IPS DF 4.7 (cell line): ENCODE results near the gene RFX8.
"Not testable (repeated sequence)": the region's sequence is repeated elsewhere in the genome, so short reads cannot be mapped to it uniquely, and the experiment has no call there.

ENCODE experiments used
- DNase-seq: peaks from one replicate; pipeline ENCODE4 v3.0.0-alpha.2; 2013; ENCODE audit warnings: low spot score; ENCODE audit errors: extremely low read depth

RFX8 gene

DNA sequence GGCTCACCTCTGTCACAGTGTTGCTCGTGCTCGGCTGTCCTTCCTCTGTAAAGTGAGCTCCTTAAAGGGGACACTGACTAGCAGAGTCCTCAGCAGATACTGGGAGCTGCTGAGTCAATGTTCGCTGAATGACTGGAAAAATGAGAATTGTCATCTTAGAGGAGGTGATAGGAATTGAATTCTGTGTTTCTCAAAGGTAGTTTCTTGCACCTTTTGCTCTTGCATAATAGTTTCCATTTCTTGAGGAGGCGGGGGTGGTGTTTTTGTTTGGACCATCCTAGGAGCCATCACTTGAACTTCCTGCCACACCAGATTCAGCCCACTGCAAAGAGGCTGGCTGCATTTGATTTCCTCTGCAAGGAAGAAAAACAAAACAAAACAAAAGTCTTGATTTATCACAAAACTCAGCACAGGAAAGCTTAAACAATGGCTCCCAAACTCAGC, 11.4 kb upstream of the RFX8 start:
- no peak for DNase-seq

DNA sequence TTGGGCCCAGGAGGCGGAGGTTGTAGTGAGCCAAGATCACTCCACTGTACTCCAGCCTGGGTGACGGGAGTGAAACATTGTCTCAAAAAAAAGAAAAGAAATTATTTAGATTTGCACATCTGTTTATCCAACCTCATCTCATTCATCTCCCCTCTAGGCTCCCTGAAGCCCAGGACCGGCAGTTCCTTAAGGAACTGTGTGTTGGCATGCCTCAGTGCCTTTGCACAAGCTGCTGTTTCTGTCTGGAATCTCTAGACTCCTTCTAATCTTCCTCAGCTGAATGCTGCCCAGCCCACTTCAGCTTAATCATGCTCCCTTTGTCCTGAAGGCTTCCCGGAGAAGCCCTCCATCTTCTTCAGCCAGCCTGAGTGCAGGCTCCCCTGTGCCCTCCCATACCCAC, 10.9 kb upstream of the RFX8 start:
- no peak for DNase-seq

GRCh38 chr2:101480764-101481163, 5.9 kb upstream of the RFX8 start:
- no peak for DNase-seq

DNA sequence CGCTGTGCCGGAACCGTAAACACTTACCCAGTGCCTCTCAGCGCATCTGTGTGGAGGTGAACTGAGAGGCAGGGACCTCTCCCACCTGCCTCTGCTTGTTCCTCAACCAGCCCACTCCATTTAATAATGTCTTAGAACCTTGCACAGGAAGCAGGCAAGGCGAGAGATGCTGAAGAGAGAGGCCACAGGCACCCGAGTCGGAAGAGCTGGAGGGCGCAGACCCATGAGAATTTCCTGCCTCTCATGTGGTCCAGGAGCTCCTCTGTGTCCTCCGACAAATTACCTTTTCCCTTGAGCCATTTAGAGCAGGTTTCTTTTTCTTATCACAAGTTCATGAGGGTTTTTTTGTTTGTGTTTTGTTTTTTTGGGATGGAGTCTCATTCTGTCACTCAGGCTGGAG, 4.9 kb upstream of the RFX8 start:
- DNase-seq = no peak

DNA sequence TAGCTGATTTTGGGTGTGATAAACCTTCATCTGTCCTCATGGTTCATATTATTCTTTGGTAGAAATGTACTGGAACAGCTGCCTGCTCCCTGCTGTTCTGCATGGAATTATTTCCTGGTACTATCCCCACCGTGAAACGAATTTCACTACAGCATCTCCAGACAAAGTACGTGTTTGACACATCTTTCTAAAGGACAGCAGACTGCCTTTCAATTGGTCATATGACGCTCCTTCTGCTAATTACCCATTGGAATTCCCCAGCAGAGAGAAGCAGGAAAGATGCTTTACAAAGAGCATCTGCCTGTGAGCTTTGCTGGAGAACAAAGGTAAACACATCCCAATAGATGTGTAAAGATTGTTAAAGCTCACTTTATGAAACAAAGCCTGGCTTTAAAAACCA, 4.4 kb upstream of the RFX8 start:
- no peak for DNase-seq

DNA sequence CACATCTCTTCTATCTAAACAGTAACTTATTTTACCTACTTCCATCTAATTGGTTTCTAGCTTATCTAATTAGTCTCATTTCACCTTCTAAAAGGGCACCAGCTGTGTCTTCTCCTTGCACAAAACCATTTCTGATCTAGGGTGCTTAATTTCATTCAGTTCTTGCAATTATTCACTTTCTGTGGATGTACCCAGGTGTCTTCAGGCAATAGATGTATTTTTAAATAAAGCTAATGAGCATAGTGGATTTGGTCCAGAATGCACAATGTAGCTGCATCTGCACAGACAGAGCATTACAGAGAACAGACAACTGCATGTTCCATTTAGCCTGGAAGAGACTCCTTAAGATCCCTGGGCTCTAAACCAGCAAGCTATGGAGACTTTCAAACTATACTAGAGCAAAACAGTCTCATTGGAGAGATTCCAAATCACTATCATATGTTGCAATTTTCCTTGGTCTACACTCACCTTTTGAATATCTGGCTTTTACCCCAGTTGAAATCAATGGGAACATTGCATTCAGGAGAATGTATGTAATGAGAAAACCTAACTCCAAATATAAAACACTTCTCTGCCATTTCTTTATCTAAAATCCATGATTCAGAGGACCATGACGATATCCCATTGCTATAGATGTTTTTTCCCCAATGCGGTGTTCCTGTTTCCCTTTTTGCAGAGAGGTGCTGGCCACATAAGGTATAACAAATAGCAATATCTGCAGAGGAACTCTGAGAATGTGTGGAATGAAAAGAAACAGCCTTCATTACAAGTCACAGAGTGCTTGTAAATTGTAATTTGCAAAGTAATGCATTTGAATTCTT, 3.5 kb upstream of the RFX8 start:
- DNase-seq = no peak

GRCh38 chr2:101477556-101477955, 2.6 kb upstream of the RFX8 start:
- DNase-seq = no peak

DNA sequence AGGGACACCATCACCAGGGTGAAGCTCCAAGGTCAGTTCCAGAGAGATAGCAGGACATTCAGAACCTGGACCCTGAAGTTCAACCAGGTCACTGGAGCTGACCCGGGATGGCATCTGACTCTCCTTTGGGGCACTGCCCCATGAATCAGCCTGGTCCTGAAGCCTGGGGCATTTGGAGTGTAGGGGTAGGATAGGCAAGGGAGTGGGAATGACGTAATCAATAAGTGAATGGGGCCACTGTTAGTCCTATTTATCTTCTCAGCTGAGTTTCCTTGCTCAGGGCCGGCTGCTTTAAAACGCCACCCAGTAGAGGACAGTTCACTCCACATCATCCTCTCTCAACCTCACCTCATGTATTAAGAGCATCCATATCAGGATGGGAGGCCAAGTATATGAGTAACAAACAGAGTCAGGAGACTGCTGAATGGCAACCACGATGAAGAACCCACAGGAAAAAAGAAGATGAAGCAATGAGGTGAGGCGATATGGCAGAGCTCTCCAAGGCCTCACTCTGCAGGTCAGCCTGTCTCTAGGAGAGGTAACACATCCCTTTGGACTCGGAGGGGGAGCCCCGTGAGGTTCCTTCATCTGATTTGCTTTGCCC, 1.8 kb upstream of the RFX8 start:
- DNase-seq = no peak

GRCh38 chr2:101473911-101474701, 806 bp downstream of the RFX8 start:
- DNase-seq = no peak

DNA sequence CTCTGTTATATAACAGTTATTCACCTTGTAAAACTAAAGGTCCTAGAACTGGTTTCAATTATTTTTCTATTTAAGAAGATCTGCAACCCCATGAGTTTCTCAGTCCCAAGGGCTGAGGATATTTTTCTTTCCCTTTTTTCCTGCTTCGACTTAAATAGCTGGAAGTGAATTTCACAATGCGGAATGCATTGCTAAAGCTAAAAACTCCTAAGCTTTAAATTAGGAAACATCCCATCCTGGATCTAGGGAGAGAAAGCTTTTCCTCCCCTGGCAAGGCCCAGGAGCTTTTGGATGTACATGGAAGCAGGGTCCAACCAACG, 1.4 kb downstream of the RFX8 start:
- DNase-seq = no peak

DNA sequence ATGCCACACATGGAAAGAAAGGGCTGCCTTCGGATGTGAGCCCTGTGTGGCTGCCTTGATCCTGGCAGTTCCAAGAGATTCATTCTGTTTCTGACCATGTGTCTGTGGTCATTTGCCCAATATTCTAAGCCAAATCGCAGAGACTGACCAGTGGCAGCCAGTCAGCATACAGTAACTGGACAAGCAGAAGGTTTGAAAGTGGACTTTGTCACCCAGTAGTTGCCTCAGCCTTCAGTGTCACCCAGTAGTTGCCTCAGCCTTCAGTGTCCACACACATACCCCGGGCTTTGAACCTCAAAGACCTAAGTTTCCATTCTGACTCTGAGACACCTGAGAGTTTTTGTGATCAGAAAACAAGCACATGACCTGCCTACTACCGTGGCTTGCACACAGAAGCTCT, 5.0 kb downstream of the RFX8 start:
- DNase-seq = no peak

DNA sequence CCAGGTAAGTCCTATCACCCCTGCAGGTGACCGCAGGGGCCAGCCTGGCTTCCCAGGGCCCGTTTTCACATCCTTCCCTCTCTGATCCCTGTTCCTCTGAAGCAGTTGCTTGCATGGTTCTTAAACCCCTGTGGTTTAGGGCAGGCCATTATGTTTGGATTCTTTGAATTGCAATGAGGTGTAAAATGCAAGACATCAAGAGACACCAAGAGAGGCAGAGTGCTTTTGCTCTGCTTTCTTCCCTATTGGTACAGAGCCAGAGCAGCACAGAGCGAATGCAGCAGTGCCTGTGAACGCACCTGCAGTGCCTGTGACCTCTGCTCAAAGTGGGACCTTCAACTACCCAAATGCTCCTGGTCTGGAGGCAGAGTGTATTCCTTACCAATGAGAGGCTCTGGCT, 7.6 kb downstream of the RFX8 start:
- no peak for DNase-seq

DNA sequence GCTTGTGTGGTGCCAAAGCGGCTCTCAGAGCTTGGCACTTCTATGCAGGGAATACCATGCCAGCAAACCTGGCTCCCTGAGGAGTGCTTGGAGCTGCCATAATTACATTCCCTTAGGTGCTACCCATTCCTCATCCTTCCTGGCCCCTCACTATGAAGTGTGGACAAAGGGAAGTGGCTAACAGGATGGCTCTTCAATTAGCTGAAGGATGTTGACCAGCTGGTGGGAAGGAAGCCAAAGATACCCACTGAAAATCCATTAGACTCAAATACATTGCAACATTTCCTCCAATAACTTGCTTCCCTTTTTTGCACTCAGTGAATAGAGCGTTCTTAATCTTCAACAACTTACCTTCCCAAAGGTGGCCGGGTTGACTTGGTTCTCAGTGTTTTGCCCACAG, 8.5 kb downstream of the RFX8 start:
- no peak for DNase-seq

DNA sequence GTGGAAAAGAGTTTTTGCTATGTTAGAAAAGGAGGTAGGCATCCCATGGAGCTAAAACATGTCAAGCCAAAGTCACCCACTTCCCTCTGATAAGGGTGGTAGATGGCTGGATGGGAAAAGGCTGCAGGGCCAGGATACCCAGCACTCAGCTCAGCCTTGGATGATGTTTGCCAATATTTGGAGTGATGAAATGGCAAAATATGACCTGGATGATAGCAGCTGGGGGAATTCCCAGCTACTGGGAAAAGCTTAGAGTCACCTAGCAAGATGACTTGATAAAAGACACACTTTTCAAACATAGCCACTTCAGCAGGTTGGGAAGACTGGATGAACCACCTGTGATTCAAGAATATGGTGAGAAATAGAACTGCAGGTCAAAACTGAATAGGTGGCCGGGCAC, 10.1 kb downstream of the RFX8 start:
- DNase-seq = no peak

DNA sequence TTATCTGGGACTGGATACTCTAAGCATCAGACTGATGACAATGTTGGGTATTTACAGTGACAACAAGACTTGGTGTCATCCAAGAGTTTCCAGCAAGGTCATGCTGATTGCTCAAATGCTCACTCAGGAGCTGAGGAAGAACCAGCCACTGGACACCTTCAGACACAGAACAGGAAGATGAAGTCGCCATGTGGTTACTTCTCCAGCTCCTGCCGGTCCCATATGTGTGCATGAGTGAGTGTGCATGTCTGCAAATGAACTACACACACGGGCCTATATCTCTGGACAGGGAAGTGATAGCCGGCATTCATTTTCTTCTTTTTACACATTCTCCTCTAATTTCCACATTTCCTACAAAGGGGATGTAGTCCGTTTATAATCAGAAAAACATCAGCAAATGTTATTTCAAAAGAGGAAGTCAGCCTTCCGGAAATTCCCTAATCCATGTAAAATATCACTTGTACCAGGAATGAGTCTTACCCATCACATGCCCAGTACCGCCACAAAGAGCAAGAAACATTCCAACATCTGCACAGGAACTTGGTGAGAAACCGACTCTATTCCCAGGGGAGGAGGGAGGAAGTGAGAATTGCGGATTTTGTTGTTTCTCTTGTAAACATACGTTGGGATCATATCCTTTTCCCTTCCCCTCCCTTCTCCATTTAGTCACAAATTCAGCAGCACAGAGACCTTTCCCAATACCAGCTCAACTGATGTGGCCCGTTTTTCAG, 10.8 kb downstream of the RFX8 start:
- DNase-seq = no peak

GRCh38 chr2:101463421-101463820, 11.5 kb downstream of the RFX8 start:
- DNase-seq = no peak

DNA sequence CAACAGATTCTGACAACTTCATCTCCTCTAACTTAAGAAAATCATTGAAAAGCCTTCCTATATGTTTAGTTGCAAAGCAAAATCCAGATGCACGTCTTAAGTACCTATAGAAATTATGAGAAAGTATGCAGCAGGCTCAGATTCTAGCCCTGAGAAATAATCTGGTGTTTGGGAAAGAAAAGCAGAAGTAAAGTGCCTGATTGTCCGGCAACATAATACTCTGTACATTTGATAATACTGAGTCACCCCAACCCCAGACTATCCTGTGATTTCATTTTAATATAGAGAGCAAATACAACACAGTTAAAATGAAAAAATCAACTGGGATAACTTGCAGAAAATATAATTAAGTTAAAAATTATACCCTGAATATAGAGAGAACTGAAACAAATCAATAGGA, 13.5 kb downstream of the RFX8 start:
- DNase-seq = no peak

DNA sequence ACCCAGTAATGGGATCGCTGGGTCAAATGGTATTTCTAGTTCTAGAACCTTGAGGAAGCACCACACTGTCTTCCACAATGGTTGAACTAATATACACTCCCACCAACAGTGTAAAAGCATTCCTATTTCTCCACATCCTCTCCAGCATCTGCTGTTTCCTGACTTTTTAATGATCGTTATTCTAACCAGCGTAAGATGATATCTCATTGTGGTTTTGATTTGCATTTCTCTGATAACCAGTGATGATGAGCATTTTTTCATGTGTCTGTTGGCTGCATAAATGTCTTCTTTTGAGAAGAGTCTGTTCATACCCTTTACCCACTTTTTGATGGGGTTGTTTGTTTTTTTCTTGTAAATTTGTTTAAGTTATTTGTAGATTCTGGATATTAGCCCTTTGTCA, 20.5 kb downstream of the RFX8 start:
- DNase-seq = not testable (repeated sequence)

DNA sequence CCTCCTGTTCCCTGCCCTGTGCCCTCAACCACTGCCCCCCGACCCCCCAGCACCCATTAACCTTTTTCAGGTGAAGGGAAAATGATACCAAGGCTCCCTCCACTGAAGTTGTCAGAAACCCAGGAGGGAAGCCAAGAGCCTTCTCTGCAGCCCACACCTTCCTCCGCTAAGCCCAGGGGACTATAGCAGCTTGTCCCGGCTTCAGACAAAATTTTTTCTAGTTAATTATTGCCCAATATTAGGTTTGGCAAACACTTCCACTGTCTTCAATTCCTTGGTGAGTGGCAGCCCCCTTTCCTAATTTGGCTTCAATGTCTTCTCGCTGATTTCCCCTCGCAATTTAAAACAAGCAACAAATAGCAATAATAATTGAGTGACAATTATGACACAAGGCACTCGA, 23.9 kb downstream of the RFX8 start:
- no peak for DNase-seq

GRCh38 chr2:101446869-101447268, 28.0 kb downstream of the RFX8 start:
- no peak for DNase-seq

DNA sequence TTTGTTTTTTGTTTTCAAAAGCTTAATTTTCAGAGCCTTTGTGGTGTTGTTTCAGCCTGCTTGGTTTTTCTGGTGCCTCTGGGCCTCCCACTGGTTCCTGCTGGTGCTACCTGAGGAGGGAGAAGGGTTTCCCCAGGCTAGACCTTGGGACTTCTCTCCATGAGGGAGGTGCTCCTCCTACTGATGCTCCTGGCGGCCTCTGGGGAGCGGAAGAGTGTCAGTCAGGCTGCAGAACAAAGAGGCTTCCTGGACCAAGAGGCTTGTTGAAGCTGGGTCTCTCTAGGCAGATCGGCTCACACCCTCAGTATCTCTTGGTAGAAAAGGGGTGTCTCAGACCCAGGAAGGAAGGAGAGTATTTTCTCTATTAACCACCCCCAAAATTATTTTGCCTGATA, 32.2 kb downstream of the RFX8 start:
- DNase-seq = no peak
